Hematopoietic multipotent progenitor cell treated with erythropoietin and hydrocortisone succinate and interleukin-3 and kit ligand, for 6 days (in vitro differentiated cells): ENCODE data around the gene CLEC16A.
"Not testable (repeated sequence)": the region's sequence is repeated elsewhere in the genome, so short reads cannot be mapped to it uniquely, and the experiment has no call there.

Experiments used
- DNase-seq: peaks from one replicate; pipeline ENCODE4 v3.0.0-alpha.2; 2015

CLEC16A gene

GRCh38 chr16:10923650-10924214, 20.6 kb upstream of the CLEC16A start:
- DNase-seq = no peak

- not testable (repeated sequence) for DNase-seq
Observed at GRCh38 chr16:10925285-10925684, 19.1 kb upstream of the CLEC16A start.

- no peak for DNase-seq
Observed at GRCh38 chr16:10926094-10926493, 18.3 kb upstream of the CLEC16A start.

GRCh38 chr16:10926867-10927266, 17.5 kb upstream of the CLEC16A start:
- DNase-seq = no peak

- no peak for DNase-seq
Observed at GRCh38 chr16:10927497-10928112, 16.8 kb upstream of the CLEC16A start.

- not testable (repeated sequence) for DNase-seq
Observed at GRCh38 chr16:10929097-10929496, 15.3 kb upstream of the CLEC16A start.

GRCh38 chr16:10929853-10930754, 14.3 kb upstream of the CLEC16A start:
- DNase-seq = no peak

GRCh38 chr16:10930755-10931093, 13.6 kb upstream of the CLEC16A start:
- DNase-seq = no peak

- DNase-seq = no peak
Observed at GRCh38 chr16:10931134-10931533, 13.2 kb upstream of the CLEC16A start.

GRCh38 chr16:10931977-10932632, 12.3 kb upstream of the CLEC16A start:
- DNase-seq = no peak

GRCh38 chr16:10932959-10933710, 11.2 kb upstream of the CLEC16A start:
- DNase-seq = no peak

GRCh38 chr16:10933865-10934264, 10.5 kb upstream of the CLEC16A start:
- DNase-seq = no peak

- no peak for DNase-seq
Observed at GRCh38 chr16:10934325-10935107, 9.8 kb upstream of the CLEC16A start.

GRCh38 chr16:10935226-10935915, 9.0 kb upstream of the CLEC16A start:
- DNase-seq = peak; percentile 90

- DNase-seq = no peak
Observed at GRCh38 chr16:10936272-10936984, 7.9 kb upstream of the CLEC16A start.

GRCh38 chr16:10937068-10937859, 7.1 kb upstream of the CLEC16A start:
- no peak for DNase-seq

- DNase-seq = peak; percentile 47
Observed at GRCh38 chr16:10938321-10938720, 6.0 kb upstream of the CLEC16A start.

GRCh38 chr16:10938796-10939648, 5.3 kb upstream of the CLEC16A start:
- DNase-seq = peak; percentile 73
